IPS DF 19.7 (cell line): Measurements from ENCODE around the gene TUBB1.

Experiments
- DNase-seq: peaks from one replicate; pipeline ENCODE4 v3.0.0-alpha.2; 2013; ENCODE audit warnings: low read depth, low spot score

The TUBB1 gene

GRCh38 chr20:59042796-59043631, 23.8 kb downstream of the TUBB1 start:
- no peak for DNase-seq

GRCh38 chr20:59043698-59044097, 24.5 kb downstream of the TUBB1 start:
- no peak for DNase-seq

GRCh38 chr20:59044295-59044694, 25.1 kb downstream of the TUBB1 start:
- no peak for DNase-seq

GRCh38 chr20:59044796-59045195, 25.6 kb downstream of the TUBB1 start:
- DNase-seq = no peak

- no peak for DNase-seq
These were observed 27.6 kb downstream of the TUBB1 start for GRCh38 chr20:59046862-59047261.

GRCh38 chr20:59047938-59048680, 28.9 kb downstream of the TUBB1 start:
- DNase-seq = no peak

- DNase-seq = no peak
These were observed 29.4 kb downstream of the TUBB1 start for GRCh38 chr20:59048681-59049030.

GRCh38 chr20:59050437-59050836, 31.2 kb downstream of the TUBB1 start:
- DNase-seq = no peak

- no peak for DNase-seq
These were observed 32.5 kb downstream of the TUBB1 start for GRCh38 chr20:59051666-59052185.

- no peak for DNase-seq
These were observed 36.1 kb downstream of the TUBB1 start for GRCh38 chr20:59055302-59055701.

GRCh38 chr20:59062081-59062480, 42.9 kb downstream of the TUBB1 start:
- no peak for DNase-seq

- DNase-seq = no peak
These were observed 44.4 kb downstream of the TUBB1 start for GRCh38 chr20:59063358-59064213.

GRCh38 chr20:59064214-59064722, 45.0 kb downstream of the TUBB1 start:
- no peak for DNase-seq

- no peak for DNase-seq
These were observed 49.3 kb downstream of the TUBB1 start for GRCh38 chr20:59068534-59068933.

- DNase-seq = no peak
These were observed 49.8 kb downstream of the TUBB1 start for GRCh38 chr20:59069026-59069425.

GRCh38 chr20:59071216-59071615, 52.0 kb downstream of the TUBB1 start:
- no peak for DNase-seq

GRCh38 chr20:59073582-59073981, 54.4 kb downstream of the TUBB1 start:
- DNase-seq = no peak

- DNase-seq = no peak
These were observed 55.2 kb downstream of the TUBB1 start for GRCh38 chr20:59074456-59074855.

- no peak for DNase-seq
These were observed 56.8 kb downstream of the TUBB1 start for GRCh38 chr20:59075934-59076508.
